OCI-LY7 (cell line): ENCODE measurements around the gene NIT2. TPM values are rescaled to one million over a fixed set of nuclear protein-coding genes. Genes with fewer than 3 reads are reported as not detected.
A peak's percentile ranks its signal among the peaks of the same experiment; 100 is the strongest.

ENCODE experiments used
- BruUV-seq: library from RNA; stranded (reverse); fragments of 400-500 nt; replicated peaks from 2 replicates; lab custom pipeline; 2021; lab: Mats Ljungman, UMichigan
- CTCF ChIA-PET: fragments of 300-600 bp; sonication (Branson Sonifier 250); formaldehyde crosslinking; loops from one replicate; lab custom pipeline; 2022; ENCODE audit warnings: antibody characterized with exemption; ENCODE audit not compliant: unreplicated experiment; lab: Charles Lee
- POLR2A ChIA-PET: fragments of 300-600 bp; sonication (Branson Sonifier 250); formaldehyde crosslinking; loops from one replicate; lab custom pipeline; 2022; ENCODE audit warnings: antibody characterized with exemption; lab: Charles Lee
- DNase-seq: peaks from one replicate; pipeline ENCODE4 v3.0.0-alpha.2; 2015; ENCODE audit warnings: low spot score
- H2AFZ ChIP-seq: fragments of 200-600 bp; sonication (generic), shearing (Covaris generic); 2 replicates; pipeline ENCODE4 v1.6.1; 2014; ENCODE audit warnings: mild to moderate bottlenecking, antibody characterized with exemption, low read length, moderate library complexity
- H3K27ac ChIP-seq: fragments of 200-600 bp; sonication (generic); 2 replicates; pipeline ENCODE4 v1.5.1; 2014; ENCODE audit warnings: mixed run types, low read depth, mild to moderate bottlenecking, moderate library complexity, low read length, inconsistent platforms; ENCODE audit not compliant: poor library complexity, severe bottlenecking
- H3K36me3 ChIP-seq: fragments of 200-600 bp; sonication (generic); 2 replicates; pipeline ENCODE4 v1.6.1; 2014; ENCODE audit warnings: mild to moderate bottlenecking, antibody characterized with exemption, low read length, moderate library complexity, mixed read lengths; ENCODE audit not compliant: insufficient read depth
- H3K4me1 ChIP-seq: fragments of 200-600 bp; sonication (generic); 2 replicates; pipeline ENCODE4 v1.5.1; 2014; ENCODE audit warnings: mild to moderate bottlenecking, low read length; ENCODE audit not compliant: insufficient read depth, poor library complexity, severe bottlenecking
- H3K4me2 ChIP-seq: fragments of 200-600 bp; sonication (generic); 2 replicates; pipeline ENCODE4 v1.6.1; 2014; ENCODE audit warnings: mild to moderate bottlenecking, low read length
- H3K4me3 ChIP-seq: fragments of 200-600 bp; sonication (generic); 2 replicates; pipeline ENCODE4 v1.5.1; 2014; ENCODE audit warnings: mild to moderate bottlenecking, low read depth, low read length; ENCODE audit not compliant: poor library complexity, severe bottlenecking
- H3K79me2 ChIP-seq: fragments of 200-600 bp; sonication (generic); 2 replicates; pipeline ENCODE4 v1.6.1; 2016; ENCODE audit warnings: low read depth, mild to moderate bottlenecking, low read length, moderate library complexity, mixed read lengths; ENCODE audit not compliant: insufficient read depth
- H3K9me2 ChIP-seq: fragments of 200-600 bp; sonication (generic); 2 replicates; pipeline ENCODE4 v1.6.1; 2016; ENCODE audit warnings: mild to moderate bottlenecking, low read length, mixed read lengths; ENCODE audit not compliant: insufficient read depth
- H3K9me3 ChIP-seq: fragments of 200-600 bp; sonication (generic); 2 replicates; pipeline ENCODE4 v1.6.1; 2014; ENCODE audit warnings: mild to moderate bottlenecking, mixed run types, low read length, mixed read lengths
- H4K20me1 ChIP-seq: fragments of 200-600 bp; sonication (generic); 2 replicates; pipeline ENCODE4 v1.6.1; 2014; ENCODE audit warnings: mild to moderate bottlenecking, antibody characterized with exemption, low read length, moderate library complexity, mixed read lengths; ENCODE audit not compliant: insufficient read depth
- CTCF ChIP-seq: fragments of 200-600 bp; sonication (generic); conservative IDR thresholded peaks from 2 replicates; pipeline ENCODE4 v1.5.1; 2014; ENCODE audit warnings: mild to moderate bottlenecking, antibody characterized with exemption, low read length, moderate library complexity, mixed read lengths
- EZH2phosphoT487 ChIP-seq: fragments of 200-600 bp; sonication (generic); IDR thresholded peaks from 2 replicates; pipeline ENCODE4 v1.6.1; 2018; ENCODE audit warnings: low read depth, borderline replicate concordance, mild to moderate bottlenecking, mixed run types, antibody characterized with exemption, low read length, moderate library complexity, mixed read lengths
- intact Hi-C: fragments of 100-400 bp; cut with micrococcal nuclease; formaldehyde crosslinking; loops from one replicate; pipeline ENCODE4 v1.10.0; 2022; ENCODE audit not compliant: unreplicated experiment
- total RNA-seq, 2 experiments: library from RNA; depleted of rRNA in 1 of 2; stranded (reverse); fragments of >200 nt in 1 of 2; shearing (Covaris generic) in 1 of 2; gene quantifications; 2 replicates each; pipeline ENCODE4 v1.2.3, GENCODE V29; 2014 to 2022

The NIT2 gene
- total RNA-seq, 2 experiments from 2014 or later: 34.6 to 42.1 TPM

- POLR2A ChIA-PET: interaction anchor here (0.6 to 2.6 kb wide), 7 partner anchors 8 to 312 kb away, joined by 3 to 12 read pairs (median 5); no protein-coding TSS in a partner anchor
- DNase-seq: peak; percentile 4
- TSS peak; percentile 54 for BruUV-seq
- Histone ChIP-seq H3K9me2 (no peaks in the 10 kb centered on the region), H3K4me2 (peak overlapping the region; percentile 76), H3K9me3 (no peaks in the 10 kb centered on the region), H3K4me3 (peak overlapping the region; percentile 93), H3K36me3 (peaks cover 38% of the 10 kb centered on the region), H3K27ac (peak overlapping the region; percentile 81), H3K79me2 (peaks cover 93% of the 10 kb centered on the region), H2AFZ (no peak overlapping the region), H4K20me1 (peaks cover 13% of the 10 kb centered on the region), H3K4me1 (peaks cover 33% of the 10 kb centered on the region)
- CTCF ChIA-PET: no interaction called here
- intact Hi-C loops: loop anchor here (1.0 to 10.0 kb wide), 4 partner anchors 8 to 1165 kb away; partner anchors contain the start of genes NIT2 and TRMT10C
- TF ChIP-seq EZH2phosphoT487: no peak
- TF ChIP-seq CTCF: no peak
These were observed 64.9 kb downstream of the NIT2 start for GRCh38 chr3:100399341-100400071.

GRCh38 chr3:100400419-100400779, 65.8 kb downstream of the NIT2 start:
- Histone ChIP-seq H4K20me1 (peaks cover 13% of the 10 kb centered on the region), H3K79me2 (peaks cover 91% of the 10 kb centered on the region), H3K9me3 (no peaks in the 10 kb centered on the region), H3K27ac (peak overlapping the region; percentile 81), H3K4me1 (peaks cover 33% of the 10 kb centered on the region), H3K36me3 (peaks cover 31% of the 10 kb centered on the region), H3K4me2 (peak overlapping the region; percentile 76), H2AFZ (peak overlapping the region; percentile 62; the same call in 1 of the 2 replicates), H3K4me3 (peak overlapping the region; percentile 93), H3K9me2 (no peaks in the 10 kb centered on the region)
- ChIA-PET POLR2A (interaction anchor here (0.9 to 2.7 kb wide), 6 partner anchors 9 to 284 kb away, joined by 3 to 13 read pairs (median 8); no protein-coding TSS in a partner anchor), CTCF (no interaction called here)
- intact Hi-C loops: loop anchor here (1.0 to 10.0 kb wide), 4 partner anchors 9 to 1164 kb away; partner anchors contain the start of genes NIT2 and TRMT10C
- TF ChIP-seq CTCF: no peak
- no peak for TF ChIP-seq EZH2phosphoT487
- DNase-seq: peak; percentile 56
- no TSS peak for BruUV-seq
